Measurements from ENCODE around the gene INPP4B. TPM values are rescaled to one million over a fixed set of nuclear protein-coding genes. Genes with fewer than 3 reads are reported as not detected.

Gene INPP4B
- total RNA-seq, 4 donors from 2014 or later: 29.4 to 51.5 (median 35.3) TPM

DNA sequence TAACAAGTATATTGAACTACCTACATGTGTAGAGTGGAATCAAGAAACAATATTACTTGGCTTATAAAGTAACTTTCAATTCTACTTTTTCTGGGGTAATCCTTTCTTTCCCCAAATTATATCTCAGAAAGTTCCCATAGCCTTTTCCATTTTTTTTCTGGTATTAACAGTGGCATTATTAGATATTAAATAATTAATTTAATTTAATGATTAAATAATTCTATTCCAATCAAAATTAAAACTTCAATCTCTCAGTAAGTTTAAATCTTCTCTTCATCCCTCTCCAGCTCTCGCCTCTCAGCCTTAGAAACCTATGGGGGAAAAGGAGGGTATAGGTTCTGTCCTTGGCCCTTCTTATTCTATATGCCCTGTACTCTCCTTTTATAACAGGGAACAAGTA lies 262.4 kb downstream of the INPP4B start:
- Histone ChIP-seq H3K27ac (no peak overlapping the region), H3K36me3 (no peaks in the 10 kb centered on the region), H3K4me3 (no peak overlapping the region), H3K9me3 (no peaks in the 10 kb centered on the region), H3K27me3 (no peaks in the 10 kb centered on the region), H3K4me1 (no peaks in the 10 kb centered on the region)
- no peak for TF ChIP-seq CTCF (IDR thresholded peaks at IDR 0.05)
- TF ChIP-seq POLR2A (IDR thresholded peaks at IDR 0.05): no peak
- DNase-seq: no peak
- intact Hi-C loops (cut with DNase I; ENCODE audit: low total_unique reads): no loop called here

GRCh38 chr4:142582340-142582739 lies 263.8 kb downstream of the INPP4B start:
- H3K27me3 ChIP-seq: no peaks in the 10 kb centered on the region
- no peak for DNase-seq
- no peak for TF ChIP-seq CTCF (IDR thresholded peaks at IDR 0.05)
- no peak for TF ChIP-seq POLR2A (IDR thresholded peaks at IDR 0.05)
- no peaks in the 10 kb centered on the region for H3K9me3 ChIP-seq
- no peaks in the 10 kb centered on the region for H3K4me1 ChIP-seq
- H3K36me3 ChIP-seq: no peaks in the 10 kb centered on the region
- no peak overlapping the region for H3K4me3 ChIP-seq
- H3K27ac ChIP-seq: no peak overlapping the region
- intact Hi-C loops (cut with DNase I; ENCODE audit: low total_unique reads): no loop called here

DNA sequence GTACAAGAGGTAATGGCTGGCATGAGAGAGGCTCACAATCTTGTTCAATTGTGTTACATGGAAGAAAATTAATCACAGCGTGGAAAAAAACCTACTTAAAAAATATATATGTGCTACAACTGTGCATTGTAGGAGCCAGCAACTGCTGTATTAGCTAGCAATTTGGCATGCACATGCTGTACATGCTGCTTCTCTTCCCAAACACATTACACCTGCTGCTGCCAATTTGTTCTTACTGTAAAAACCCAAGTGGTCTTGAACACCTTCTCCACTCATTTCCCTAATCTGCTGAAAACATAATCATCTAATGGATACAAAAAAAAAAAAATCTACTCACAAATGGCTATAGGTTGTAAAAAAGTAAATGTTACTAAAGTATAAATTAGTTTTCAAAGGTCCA lies 264.2 kb downstream of the INPP4B start:
- Histone ChIP-seq H3K9me3 (no peaks in the 10 kb centered on the region), H3K4me1 (no peaks in the 10 kb centered on the region), H3K27me3 (no peaks in the 10 kb centered on the region), H3K36me3 (no peaks in the 10 kb centered on the region), H3K27ac (no peak overlapping the region), H3K4me3 (no peak overlapping the region)
- intact Hi-C loops (cut with DNase I; ENCODE audit: low total_unique reads): no loop called here
- no peak for TF ChIP-seq CTCF (IDR thresholded peaks at IDR 0.05)
- TF ChIP-seq POLR2A (IDR thresholded peaks at IDR 0.05): no peak
- DNase-seq: no peak

DNA sequence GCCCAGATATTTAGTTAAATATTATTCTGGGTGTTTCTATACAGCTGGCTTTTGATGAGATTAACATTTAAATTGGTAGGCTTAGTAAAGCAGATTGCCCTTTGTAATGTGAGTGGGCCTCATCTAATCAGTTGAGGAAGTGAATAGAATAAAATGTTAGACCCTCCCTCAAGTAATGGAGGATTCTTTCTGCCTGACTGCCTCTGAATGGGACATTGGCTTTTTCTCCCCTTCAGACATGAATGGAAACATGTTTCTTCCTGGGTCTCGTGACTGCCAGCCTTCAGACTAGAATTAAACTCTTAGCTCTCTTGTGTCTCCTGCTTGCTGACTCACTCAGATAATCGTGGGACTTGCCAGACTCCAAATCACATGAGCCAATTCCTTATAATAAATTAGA lies 266.7 kb downstream of the INPP4B start:
- TF ChIP-seq POLR2A (IDR thresholded peaks at IDR 0.05) (no peak), CTCF (IDR thresholded peaks at IDR 0.05) (no peak)
- H3K27ac ChIP-seq: no peak overlapping the region
- no peaks in the 10 kb centered on the region for H3K27me3 ChIP-seq
- H3K4me1 ChIP-seq: no peaks in the 10 kb centered on the region
- no peak for DNase-seq
- intact Hi-C loops (cut with DNase I; ENCODE audit: low total_unique reads): no loop called here
- no peaks in the 10 kb centered on the region for H3K36me3 ChIP-seq
- H3K4me3 ChIP-seq: no peak overlapping the region
- no peaks in the 10 kb centered on the region for H3K9me3 ChIP-seq

DNA sequence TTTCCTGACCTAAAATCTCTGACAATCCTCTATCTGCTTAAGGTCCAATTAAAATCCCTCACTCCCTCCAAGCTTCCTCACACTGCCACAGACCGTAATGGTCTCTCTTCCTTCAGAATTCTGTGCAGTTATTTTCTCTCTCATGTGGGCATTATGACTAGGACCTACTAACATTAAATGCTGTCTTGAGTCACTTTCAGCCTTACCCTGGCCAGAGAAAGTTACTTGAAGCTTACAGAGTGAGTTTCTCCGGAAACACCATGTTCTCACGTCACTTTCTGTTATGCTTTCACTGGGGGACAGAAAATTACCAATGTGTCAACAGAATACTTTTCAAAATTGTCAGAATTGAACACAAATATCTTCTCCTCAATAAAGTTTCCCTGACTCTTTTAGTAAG lies 271.8 kb downstream of the INPP4B start:
- Histone ChIP-seq H3K4me1 (no peaks in the 10 kb centered on the region), H3K36me3 (no peaks in the 10 kb centered on the region), H3K9me3 (no peaks in the 10 kb centered on the region), H3K27me3 (no peaks in the 10 kb centered on the region), H3K4me3 (no peak overlapping the region), H3K27ac (no peak overlapping the region)
- TF ChIP-seq POLR2A (IDR thresholded peaks at IDR 0.05) (no peak), CTCF (IDR thresholded peaks at IDR 0.05) (no peak)
- no peak for DNase-seq
- intact Hi-C loops (cut with DNase I; ENCODE audit: low total_unique reads): no loop called here

Data from uterus (tissue), 4 donors.